ENCODE results near the gene DAO.

DNA sequence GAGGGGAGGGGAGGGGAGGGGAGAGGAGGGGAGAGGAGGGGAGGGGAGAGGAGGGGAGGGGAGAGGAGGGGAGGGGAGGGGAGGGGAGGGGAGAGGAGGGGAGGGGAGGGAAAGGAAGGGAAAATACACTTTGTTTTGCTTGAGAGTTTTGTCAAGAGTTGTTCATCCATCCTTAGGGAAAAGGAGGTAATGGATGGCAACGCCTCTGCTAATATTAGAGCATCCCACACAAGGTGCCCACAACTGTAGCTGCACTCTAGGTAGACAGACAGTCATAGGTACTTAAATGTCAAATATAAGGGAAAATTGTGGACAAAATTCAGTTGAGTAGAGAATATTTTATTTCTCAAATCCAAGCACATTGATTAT lies 20.0 kb upstream of the DAO start:
- TF ChIP-seq CTCF (IDR thresholded peaks at IDR 0.05; ENCODE audit: borderline replicate concordance, extremely low read depth, low read length, poor library complexity, severe bottlenecking) (no peak), EZH2 (IDR thresholded peaks at IDR 0.05; ENCODE audit: borderline replicate concordance, low read depth, low read length, severe bottlenecking) (no peak)

Measured in DND-41 (cell line).